Right lobe of liver (tissue), 6 donors: Measurements from ENCODE around the gene DEDD2. TPM values are rescaled to one million over a fixed set of nuclear protein-coding genes. Genes with fewer than 3 reads are reported as not detected.
A peak's percentile ranks its signal among the peaks of the same experiment; 100 is the strongest.

Source experiments
- ATAC-seq, 4 donors: fragments of 200-7000 bp; cut with Tn5 transposase; one replicate each; pipeline ENCODE4 v1.9.1; 2020; ENCODE audit warnings: mild to moderate bottlenecking in 4 of 4, moderate library complexity in 4 of 4
- DNase-seq, 3 donors: peaks; one replicate each; pipeline ENCODE4 v3.0.0-alpha.2; 2020
- H3K27ac ChIP-seq, 3 donors: fragments of 200-600 bp; one replicate each; pipeline ENCODE4 v1.8.0; 2022
- H3K27me3 ChIP-seq, 2 donors: fragments of 200-600 bp; one replicate each; pipeline ENCODE4 v1.8.0; 2022
- H3K36me3 ChIP-seq, 4 donors: fragments of 200-600 bp; sonication (generic) in 1 of 4; one replicate each; pipeline versions ENCODE4 v1.5.1 to v1.8.0; 2017 to 2022; ENCODE audit warnings: control low read depth in 1 of 4
- H3K4me1 ChIP-seq, 4 donors: fragments of 200-600 bp; sonication (generic) in 1 of 4; one replicate each; pipeline versions ENCODE4 v1.5.1 to v1.8.0; 2017 to 2022; ENCODE audit warnings: control low read depth in 1 of 4
- H3K4me3 ChIP-seq, 3 donors: fragments of 200-600 bp; one replicate each; pipeline ENCODE4 v1.8.0; 2022
- H3K9me3 ChIP-seq, 4 donors: fragments of 200-600 bp; sonication (generic) in 1 of 4; one replicate each; pipeline versions ENCODE4 v1.5.1 to v1.8.0; 2017 to 2022; ENCODE audit warnings: control low read depth in 1 of 4
- CTCF ChIP-seq, 4 donors: fragments of 200-600 bp in 3 of 4; fragments of 450-650 bp in 1 of 4; IDR thresholded peaks; one replicate each; pipeline versions ENCODE4 v1.5.1 to v1.8.0; 2016 to 2022; ENCODE audit warnings: antibody characterized with exemption in 4 of 4, mild to moderate bottlenecking in 2 of 4
- POLR2A ChIP-seq: fragments of 450-650 bp; IDR thresholded peaks from one replicate; pipeline ENCODE4 v1.6.1; 2017; ENCODE audit warnings: antibody characterized with exemption, mild to moderate bottlenecking
- WGBS: methylation state at CpG from one replicate; pipeline ENCODE4 v1.1.6; 2018; ENCODE audit warnings: low coverage, low lambda C conversion rate; ENCODE audit not compliant: insufficient coverage; ENCODE audit errors: missing lambda C conversion rate; 5-methylcytosine and 5-hydroxymethylcytosine counted together
- intact Hi-C, 2 donors: fragments of 100-400 bp; cut with DNase I; formaldehyde crosslinking; loops; one replicate each; pipeline versions ENCODE4 v1.11.2 to v1.14.1; 2022
- total RNA-seq, 6 experiments: library from RNA; depleted of rRNA in 2 of 6; stranded (reverse); fragments of >200 nt in 2 of 6; fragmentation: NEBNext Ultra II Directional in 3 of 6; extraction: Animal tissue kit (Norgen Biotek cat#: 25700) in 3 of 6; gene quantifications; one replicate each; pipeline versions ENCODE4 v1.1.0 to v1.2.4, GENCODE V29; 2016 to 2023
- donor health status: DM: no; HTN: yes; CAD: no.
- donor health status: DM: no; HTN: no; CAD: no.
- donor health status: DM: no; HTN: no; CAD: no.
- donor health status: DM: no; HTN: yes; CAD: no.
- donor health status: DM: no; HTN: yes; CAD: no.

DEDD2 gene
- total RNA-seq, 6 experiments from 2014 or later: 8.1 to 18.0 (median 15.0) TPM

- no peak for DNase-seq
- intact Hi-C loops: no loop called here
Measured at GRCh38 chr19:42224940-42225717, 7.7 kb upstream of the DEDD2 start.

DNA sequence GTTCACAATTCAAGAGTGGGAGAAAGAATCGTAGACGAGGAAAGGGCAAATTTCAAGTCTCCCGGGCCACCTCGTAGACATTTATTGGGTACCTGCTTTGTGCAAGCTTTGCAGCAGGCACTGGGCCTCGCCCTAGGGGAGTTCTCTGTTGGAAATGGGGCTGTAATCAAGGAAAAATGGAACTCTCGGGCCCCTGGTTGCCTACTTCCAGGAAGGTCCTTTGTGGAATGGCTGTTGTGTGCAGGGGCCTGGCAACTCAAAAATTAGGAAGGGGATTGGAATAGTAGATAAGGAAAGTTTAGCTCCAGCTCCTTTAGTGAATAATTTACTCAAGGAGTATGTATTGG, 3.2 kb upstream of the DEDD2 start:
- intact Hi-C loops: no loop called here
- Histone ChIP-seq H3K27me3 (no peaks in the 10 kb centered on the region), H3K4me1 (peaks cover 0 to 34% (median 13%) of the 10 kb centered on the region in 4 donors), H3K4me3 (peak overlapping the region; percentile 77 to 93 (median 80)), H3K9me3 (no peaks in the 10 kb centered on the region), H3K36me3 (peaks cover 0 to 15% (median 0%) of the 10 kb centered on the region in 4 donors), H3K27ac (peak overlapping the region in 2 of 3 donors; percentile 71 to 89)
- no peak for DNase-seq
- ATAC-seq: no peak
- TF ChIP-seq POLR2A: no peak
- 3% methylated on average over 6 of the region's 6 CpGs for WGBS

More at GRCh38 chr19:42224940-42225717, 7.7 kb upstream of the DEDD2 start:
- TF ChIP-seq CTCF (IDR thresholded peaks at IDR 0.05) (no peak), POLR2A (no peak)
- Histone ChIP-seq H3K9me3 (no peaks in the 10 kb centered on the region), H3K4me1 (peaks cover 0 to 12% (median 4%) of the 10 kb centered on the region in 4 donors), H3K36me3 (peaks cover 0 to 33% (median 6%) of the 10 kb centered on the region in 4 donors), H3K27me3 (no peaks in the 10 kb centered on the region), H3K4me3 (no peak overlapping the region), H3K27ac (no peak overlapping the region)
- 96% methylated on average over 5 of the region's 37 CpGs for WGBS
- no peak for ATAC-seq

- H3K27me3 ChIP-seq: no peaks in the 10 kb centered on the region
- under 1% methylated on average over 38 of the region's 53 CpGs for WGBS
- H3K27ac ChIP-seq: peak within 1 kb of the TSS; percentile 66 to 89 (median 71)
- ATAC-seq: peak; percentile 80 to 90 (median 86)
- TF ChIP-seq CTCF (IDR thresholded peaks at IDR 0.05): no peak
- peak; percentile 43 for TF ChIP-seq POLR2A
- peak; percentile 97 to 98 (median 98) for DNase-seq
- H3K4me3 ChIP-seq: peak within 1 kb of the TSS; percentile 77 to 93 (median 80)
- intact Hi-C loops: no loop called here
- peaks cover 0 to 9% (median 0%) of the 10 kb centered on the region in 4 donors for H3K36me3 ChIP-seq
- peaks cover 0 to 38% (median 13%) of the 10 kb centered on the region in 4 donors for H3K4me1 ChIP-seq
- H3K9me3 ChIP-seq: no peaks in the 10 kb centered on the region
Measured at GRCh38 chr19:42219812-42220750, 2.6 kb upstream of the DEDD2 start, which contains the start of gene ZNF526. ZNF526 (plus strand) TSS chr19:42220312; CDS start chr19:42224404, 4,092 bp downstream.

DNA sequence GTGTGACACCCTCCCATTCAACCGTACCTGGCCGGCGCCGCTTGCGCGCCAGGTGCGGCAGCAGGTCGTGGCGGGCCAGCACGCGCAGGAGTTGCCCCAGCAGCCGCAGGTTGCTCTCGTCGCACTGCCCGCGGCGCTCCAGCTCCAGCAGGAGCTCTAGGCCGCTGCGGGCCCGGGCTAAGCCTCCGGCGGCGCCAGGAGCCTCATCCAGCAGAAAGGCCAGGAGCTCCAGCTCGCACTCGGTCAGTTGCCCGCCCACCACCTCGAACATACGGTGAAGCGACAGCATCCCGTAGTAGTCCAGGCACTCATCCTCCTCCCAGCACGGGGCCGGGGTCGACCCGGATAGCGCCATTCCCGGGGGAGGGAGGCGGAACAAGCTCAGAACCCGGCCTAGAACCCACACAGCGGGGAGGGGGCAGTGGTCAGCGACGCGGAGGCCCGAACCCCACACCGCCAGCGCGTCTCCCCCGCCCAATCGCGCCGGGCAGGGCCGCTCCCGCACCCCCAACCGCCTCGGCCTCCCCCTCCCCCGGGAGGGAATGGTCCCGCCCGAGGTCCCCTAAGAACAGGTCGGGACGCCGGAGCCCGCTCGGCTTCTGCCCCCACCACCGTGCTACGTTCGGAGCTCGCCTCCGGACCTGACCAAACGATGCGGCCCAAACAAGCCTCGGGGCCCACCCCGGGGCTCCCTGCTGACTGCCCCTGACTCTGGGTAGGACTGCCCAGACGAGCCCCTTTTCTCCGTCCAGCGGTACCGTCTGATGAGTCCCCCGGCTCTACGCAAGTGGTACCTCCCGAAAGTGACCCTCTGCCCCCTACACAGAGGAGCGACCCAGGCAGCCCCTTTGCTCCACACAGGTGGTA, 591 bp downstream of the DEDD2 start:
- H3K9me3 ChIP-seq: no peaks in the 10 kb centered on the region

More for the DNA sequence above, 591 bp downstream of the DEDD2 start:
- DNase-seq (peak in 2 of 3 donors; percentile 63 to 64), ATAC-seq (peak; percentile 9 to 52 (median 25))
- TF ChIP-seq POLR2A (no peak), CTCF (IDR thresholded peaks at IDR 0.05) (no peak)
- Histone ChIP-seq H3K4me3 (peak overlapping the region; percentile 72 to 85 (median 83)), H3K4me1 (peaks cover 0 to 46% (median 13%) of the 10 kb centered on the region in 4 donors), H3K27ac (peak overlapping the region; percentile 99 to 100 (median 99)), H3K27me3 (no peaks in the 10 kb centered on the region), H3K36me3 (peaks cover 0 to 25% (median 9%) of the 10 kb centered on the region in 4 donors)
- WGBS: 0% methylated on average over 20 of the region's 79 CpGs
- intact Hi-C loops: no loop called here
